K562 (cell line): ENCODE results near the gene KNG1. TPM values are rescaled to one million over a fixed set of nuclear protein-coding genes. Genes with fewer than 3 reads are reported as not detected.
A peak's percentile ranks its signal among the peaks of the same experiment; 100 is the strongest.

Experiments
- ATAC-seq: fragments of 200-7000 bp; cut with Tn5 transposase; 3 replicates; pipeline ENCODE4 v1.9.1; 2020; ENCODE audit warnings: moderate library complexity
- BruUV-seq: library from RNA; stranded (reverse); fragments of 400-500 nt; replicated peaks from 2 replicates; lab custom pipeline; 2021; lab: Mats Ljungman, UMichigan
- CTCF ChIA-PET: fragments of 300-600 bp; formaldehyde crosslinking; extraction: SDS; loops from one replicate; lab custom pipeline; 2021; ENCODE audit warnings: low intra/inter-chr PET ratio; lab: Yijun Ruan, JAX
- POLR2A ChIA-PET: fragments of 300-600, 350-650 bp; sonication (Branson Sonifier 250); formaldehyde crosslinking; extraction: SDS; loops from one replicate; lab custom pipeline; 2021; ENCODE audit warnings: antibody characterized with exemption, inconsistent platforms; lab: Yijun Ruan, JAX
- DNase-seq, 4 experiments: peaks; one replicate each; pipeline versions ENCODE4 v3.0.0 to v3.0.0-alpha.2; 2011 to 2018; ENCODE audit warnings: low spot score in 3 of 4, mixed read lengths in 3 of 4; ENCODE audit errors: extremely low read depth in 1 of 4
- FAIRE-seq: peaks from 2 replicates; lab custom pipeline; 2011; peaks lifted over from hg19 to GRCh38; lab: Jason Lieb, UNC
- H2AFZ ChIP-seq: 2 replicates; pipeline ENCODE4 v1.6.0; 2011; ENCODE audit warnings: low read depth, low read length, control low read depth, inconsistent platforms
- H3K27ac ChIP-seq: fragments of 200-600 bp; 3 replicates; pipeline ENCODE4 v1.8.0; 2011; ENCODE audit warnings: low read depth, mild to moderate bottlenecking, control low read depth, inconsistent platforms, low read length, moderate library complexity, mixed read lengths; ENCODE audit errors: extremely low read depth
- H3K27me3 ChIP-seq, 2 experiments: fragments of 300-600 bp in 1 of 2; 2 replicates in 1 of 2; 3 replicates in 1 of 2; pipeline versions ENCODE4 v1.6.0 to v1.8.0; 2011; ENCODE audit warnings: inconsistent platforms in 2 of 2, low read length in 2 of 2, mild to moderate bottlenecking in 1 of 2, mixed read lengths in 1 of 2, moderate library complexity in 1 of 2; ENCODE audit not compliant: control insufficient read depth in 2 of 2, insufficient read depth in 2 of 2
- H3K36me3 ChIP-seq: fragments of 300-600 bp; 3 replicates; pipeline ENCODE4 v1.8.0; 2011; ENCODE audit warnings: mild to moderate bottlenecking, low read length, inconsistent platforms; ENCODE audit not compliant: control insufficient read depth, insufficient read depth
- H3K4me1 ChIP-seq, 2 experiments: fragments of 200-600 bp in 1 of 2; replicated peaks in 1 of 2; 2 replicates in 1 of 2; 3 replicates in 1 of 2; pipeline versions ENCODE4 v1.5.1 to v1.8.0; 2011; ENCODE audit warnings: inconsistent platforms in 2 of 2, low read length in 2 of 2, mild to moderate bottlenecking in 1 of 2, mixed read lengths in 1 of 2, moderate library complexity in 1 of 2; ENCODE audit not compliant: control insufficient read depth in 2 of 2, insufficient read depth in 2 of 2
- H3K4me2 ChIP-seq: 2 replicates; pipeline ENCODE4 v1.6.1; 2011; ENCODE audit warnings: low read length, control low read depth, inconsistent platforms, mixed read lengths; ENCODE audit not compliant: insufficient read depth
- H3K4me3 ChIP-seq: fragments of 200-600 bp; sonication (generic), shearing (Covaris generic); 2 replicates; pipeline ENCODE4 v1.5.1; 2016; ENCODE audit warnings: control low read depth, inconsistent platforms
- H3K79me2 ChIP-seq: fragments of 200-600 bp; 3 replicates; pipeline ENCODE4 v1.8.0; 2011; ENCODE audit warnings: low read length, inconsistent platforms; ENCODE audit not compliant: control insufficient read depth, insufficient read depth
- H3K9ac ChIP-seq, 2 experiments: 2 replicates each; pipeline versions ENCODE4 v1.6.0 to v1.6.1; 2011; ENCODE audit warnings: low read depth in 2 of 2, low read length in 2 of 2, control low read depth in 1 of 2, inconsistent platforms in 1 of 2, mild to moderate bottlenecking in 1 of 2, mixed read lengths in 1 of 2; ENCODE audit not compliant: insufficient read depth in 1 of 2
- H3K9me1 ChIP-seq: one replicate; pipeline ENCODE4 v1.6.0; 2011; ENCODE audit warnings: inconsistent platforms, mild to moderate bottlenecking, low read length, moderate library complexity; ENCODE audit not compliant: control insufficient read depth, insufficient read depth
- H3K9me3 ChIP-seq: replicated peaks from 2 replicates; pipeline ENCODE4 v1.5.1; 2011; ENCODE audit warnings: low read depth, low read length, inconsistent platforms; ENCODE audit not compliant: control insufficient read depth, insufficient read depth
- H4K20me1 ChIP-seq: replicated peaks from 2 replicates; pipeline ENCODE4 v1.6.1; 2011; ENCODE audit warnings: low read length, inconsistent platforms, mixed read lengths; ENCODE audit not compliant: control insufficient read depth, insufficient read depth
- EGR1 ChIP-seq: fragments of 450-650 bp; conservative IDR thresholded peaks from 2 replicates; pipeline ENCODE4 v1.6.1; 2017; ENCODE audit warnings: mild to moderate bottlenecking
- HDAC8 ChIP-seq: fragments of 450-650 bp; IDR thresholded peaks from 2 replicates; pipeline ENCODE4 v1.6.1; 2016; ENCODE audit warnings: mild to moderate bottlenecking, missing genetic modification characterization, moderate library complexity, missing compliant biosample characterization
- PTTG1 ChIP-seq: fragments of 450-650 bp; IDR thresholded peaks from 2 replicates; pipeline ENCODE4 v1.6.1; 2016; ENCODE audit warnings: low read depth, mild to moderate bottlenecking, missing genetic modification characterization, missing compliant biosample characterization
- RBM17 ChIP-seq: fragments of 200-400 bp; formaldehyde crosslinking; IDR thresholded peaks from 2 replicates; pipeline ENCODE4 v1.6.1; 2017; ENCODE audit warnings: low read depth, mild to moderate bottlenecking, low read length, borderline replicate concordance
- ZC3H11A ChIP-seq: IDR thresholded peaks from 2 replicates; pipeline ENCODE4 v1.6.1; 2012; ENCODE audit warnings: low read depth, low read length, improper control_type of control experiment
- whole genome bisulfite sequencing: fragments of 100-300 bp; shearing (Covaris generic); methylation state at CpG from one replicate; pipeline ENCODE4 v1.1.6; 2016; ENCODE audit warnings: low coverage, mixed read lengths; ENCODE audit not compliant: insufficient coverage; ENCODE audit errors: missing lambda C conversion rate; 5-methylcytosine and 5-hydroxymethylcytosine counted together
- in situ Hi-C: fragments of 300-500 bp; cut with MboI; formaldehyde crosslinking; loops from 4 replicates; pipeline ENCODE4 v1.15.0; 2018; ENCODE audit warnings: inconsistent platforms, mixed read lengths
- intact Hi-C: fragments of 100-400 bp; cut with micrococcal nuclease; formaldehyde crosslinking; loops from 2 replicates; pipeline ENCODE4 v1.14.2; 2022
- polyA plus RNA-seq, 8 experiments: library from polyadenylated mRNA; depleted of rRNA in 4 of 8; stranded (reverse) in 5 of 8; unstranded in 3 of 8; fragments of >200 nt; fragmentation: Nextera tagmentation in 2 of 8; fragmentation: Illumina TruSeq in 1 of 8; extraction: Ambion mirVana in 2 of 8; extraction: Trizol in 1 of 8; gene quantifications; 2 replicates each; pipeline versions ENCODE4 v1.2.1 to v1.2.3, GENCODE V29; 2011 to 2014; ENCODE audit warnings: inconsistent platforms in 1 of 8, missing spikeins in 1 of 8
- total RNA-seq, 7 experiments: library from RNA; depleted of rRNA in 6 of 7; stranded (reverse); fragments of >200 nt in 6 of 7; fragmentation: Illumina TruSeq in 2 of 7; extraction: Trizol in 2 of 7; gene quantifications; 2 replicates each; pipeline versions ENCODE4 v1.2.1 to v1.2.3, GENCODE V29; 2011 to 2021; ENCODE audit warnings: low replicate concordance in 1 of 7

Gene KNG1
- total and polyA plus RNA-seq, 9 of the 15 experiments (the other 6 are each of a cell fraction or from before 2014, with no cell fraction given), result 0.09 TPM; not detected in 8

DNA sequence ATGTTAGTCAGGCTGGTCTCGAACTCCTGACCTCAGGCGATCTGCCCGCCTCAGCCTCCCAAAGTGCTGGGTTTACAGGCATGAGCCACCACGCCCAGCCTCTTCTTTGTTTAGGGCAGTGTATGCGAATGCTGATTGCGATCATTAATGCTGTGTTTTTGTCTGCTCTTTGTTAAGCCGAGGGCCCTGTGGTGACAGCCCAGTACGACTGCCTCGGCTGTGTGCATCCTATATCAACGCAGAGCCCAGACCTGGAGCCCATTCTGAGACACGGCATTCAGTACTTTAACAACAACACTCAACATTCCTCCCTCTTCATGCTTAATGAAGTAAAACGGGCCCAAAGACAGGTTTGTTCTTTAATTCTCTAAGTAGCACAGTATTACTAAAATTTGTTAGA lies 7.8 kb downstream of the KNG1 start:
- peak; percentile 53 for ATAC-seq
- in situ Hi-C loops, result no loop called here
- TF ChIP-seq PTTG1 (tag), result no peak
- TF ChIP-seq, all 486 proteins: peak for 0
- Histone ChIP-seq H3K36me3 (no peaks in the 10 kb centered on the region), H3K79me2 (no peaks in the 10 kb centered on the region), H3K27ac (no peak overlapping the region), H3K9me1 (no peaks in the 10 kb centered on the region), H3K4me2 (no peak overlapping the region), H3K9ac (no peak overlapping the region), H3K4me1 (no peaks in the 10 kb centered on the region; a peak in 1 of 5 replicates), H3K4me3 (no peak overlapping the region), H3K9me3 (no peaks in the 10 kb centered on the region), H3K27me3 (peaks cover 12 to 15% of the 10 kb centered on the region in 2 experiments; a peak in 4 of 5 replicates), H4K20me1 (no peaks in the 10 kb centered on the region; the same call in 1 of the 2 replicates), H2AFZ (no peak overlapping the region)
- ChIA-PET CTCF (no interaction called here), POLR2A (interaction anchor here (1.0 to 1.2 kb wide), 2 partner anchors 59 to 61 kb away, joined by 3 read pairs; partner anchors contain the start of gene EIF4A2)
- BruUV-seq, result no TSS peak
- no peak for FAIRE-seq
- WGBS, result 14% methylated on average over 12 of the region's 12 CpGs
- DNase-seq, result no peak
- intact Hi-C loops, result no loop called here

DNA sequence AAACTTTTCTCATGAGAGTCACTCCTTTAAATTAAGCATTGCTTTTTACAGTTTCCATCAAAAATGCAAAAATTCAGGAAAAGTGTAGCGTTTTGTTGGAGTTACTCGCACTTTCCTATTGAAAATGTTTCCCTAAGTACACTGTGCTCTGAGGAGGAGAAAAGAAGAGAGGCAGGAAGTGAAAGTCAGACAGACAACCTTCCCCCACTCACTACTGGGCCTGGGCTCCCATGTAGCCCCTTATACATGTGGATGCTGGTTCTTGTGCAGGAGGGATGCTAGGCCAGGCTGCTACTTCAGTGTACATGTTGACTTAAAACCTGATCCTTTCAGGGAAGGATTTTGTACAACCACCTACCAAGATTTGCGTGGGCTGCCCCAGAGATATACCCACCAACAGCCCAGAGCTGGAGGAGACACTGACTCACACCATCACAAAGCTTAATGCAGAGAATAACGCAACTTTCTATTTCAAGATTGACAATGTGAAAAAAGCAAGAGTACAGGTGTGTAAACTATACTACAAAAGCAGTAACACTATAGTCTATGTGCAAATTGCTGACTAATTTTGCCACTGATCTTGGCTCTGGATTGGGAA lies 15.1 kb downstream of the KNG1 start:
- H3K4me2 ChIP-seq, result no peak overlapping the region
- no peaks in the 10 kb centered on the region for H3K4me1 ChIP-seq
- intact Hi-C loops (no loop called here), in situ Hi-C loops (no loop called here)
- FAIRE-seq (peak; percentile 15), DNase-seq (no peak), ATAC-seq (peak; percentile 33; the same call in 1 of the 3 replicates)
- H3K27me3 ChIP-seq, result peaks cover 20 to 25% of the 10 kb centered on the region in 2 experiments; a peak in 2 of 5 replicates
- H3K9me3 ChIP-seq, result no peaks in the 10 kb centered on the region
- CTCF ChIA-PET, result no interaction called here
- no peak overlapping the region for H3K27ac ChIP-seq
- H3K9me1 ChIP-seq, result no peaks in the 10 kb centered on the region
- H4K20me1 ChIP-seq, result no peaks in the 10 kb centered on the region
- no peak for TF ChIP-seq ZC3H11A
- no peak for TF ChIP-seq RBM17
- TF ChIP-seq EGR1, result peak; percentile 49; the same call in 1 of the 2 replicates
- TF ChIP-seq HDAC8 (tag), result no peak
- BruUV-seq, result no TSS peak
- no peaks in the 10 kb centered on the region for H3K36me3 ChIP-seq
- H3K79me2 ChIP-seq, result no peaks in the 10 kb centered on the region
- no peak overlapping the region for H3K9ac ChIP-seq
- no peak overlapping the region for H3K4me3 ChIP-seq
- POLR2A ChIA-PET, result interaction anchor here (1.5 kb wide), 1 partner anchor 12 kb away, joined by 3 read pairs; no protein-coding TSS in a partner anchor
- no peak overlapping the region for H2AFZ ChIP-seq
- 9% methylated on average over 4 of the region's 4 CpGs for WGBS
